HCT116 (cell line): ENCODE data around the gene A3GALT2. TPM values are rescaled to one million over a fixed set of nuclear protein-coding genes. Genes with fewer than 3 reads are reported as not detected.

Source experiments
- ATAC-seq: fragments of 200-7000 bp; cut with Tn5 transposase; 2 replicates; pipeline ENCODE4 v1.9.1; 2020; ENCODE audit warnings: mild to moderate bottlenecking, moderate library complexity
- BruUV-seq: library from RNA; stranded (reverse); fragments of 400-500 nt; replicated peaks from 2 replicates; lab custom pipeline; 2021; lab: Mats Ljungman, UMichigan
- CTCF ChIA-PET: fragments of 300-600 bp; sonication (Branson Sonifier 250); formaldehyde crosslinking; loops from one replicate; lab custom pipeline; 2021; ENCODE audit warnings: antibody characterized with exemption; lab: Charles Lee
- POLR2A ChIA-PET: fragments of 300-600, 350-600 bp; sonication (Branson Sonifier 250); formaldehyde crosslinking; loops from one replicate; lab custom pipeline; 2021; ENCODE audit warnings: antibody characterized with exemption; lab: Charles Lee
- RAD21 ChIA-PET, 2 experiments: fragments of 300-600 bp; sonication (Branson Sonifier 250); formaldehyde crosslinking; loops; one replicate each; lab custom pipeline; 2023; ENCODE audit warnings: low total read pairs in 2 of 2; ENCODE audit not compliant: uncharacterized antibody in 2 of 2, unreplicated experiment in 2 of 2, low non-redundant PET in 1 of 2; lab: Charles Lee
- DNase-seq: peaks from one replicate; pipeline ENCODE4 v3.0.0-alpha.2; 2010; ENCODE audit warnings: low read depth, low spot score
- H2AFZ ChIP-seq: fragments of 200-600 bp; shearing (Covaris generic), sonication (generic); 2 replicates; pipeline ENCODE4 v1.6.1; 2017; ENCODE audit warnings: low read depth, mixed run types, mixed read lengths, antibody characterized with exemption, low read length; ENCODE audit not compliant: poor library complexity, severe bottlenecking
- H3K27ac ChIP-seq: 2 replicates; pipeline ENCODE4 v1.5.1; 2012; ENCODE audit warnings: low read depth, low read length
- H3K27me3 ChIP-seq: fragments of 200-600 bp; sonication (generic); 2 replicates; pipeline ENCODE4 v1.6.1; 2016; ENCODE audit warnings: mixed run types, low read length, mixed read lengths; ENCODE audit not compliant: insufficient read depth
- H3K36me3 ChIP-seq, 2 experiments: fragments of 200-500 bp in 1 of 2; fragments of 200-600 bp in 1 of 2; sonication (Bioruptor generic) in 1 of 2; sonication (generic) in 1 of 2; 2 replicates each; pipeline versions ENCODE4 v1.5.1 to v1.6.1; 2014 to 2016; ENCODE audit warnings: low read length in 2 of 2, inconsistent platforms in 1 of 2, mixed read lengths in 1 of 2, mixed run types in 1 of 2; ENCODE audit not compliant: insufficient read depth in 2 of 2, control insufficient read depth in 1 of 2
- H3K4me1 ChIP-seq, 2 experiments: fragments of 200-600 bp in 1 of 2; sonication (generic) in 1 of 2; 2 replicates each; pipeline versions ENCODE4 v1.5.1 to v1.6.1; 2012 to 2017; ENCODE audit warnings: low read length in 2 of 2, inconsistent platforms in 1 of 2, mild to moderate bottlenecking in 1 of 2, mixed read lengths in 1 of 2, mixed run types in 1 of 2, moderate library complexity in 1 of 2; ENCODE audit not compliant: insufficient read depth in 2 of 2, control insufficient read depth in 1 of 2
- H3K4me2 ChIP-seq: fragments of 200-600 bp; sonication (generic); 2 replicates; pipeline ENCODE4 v1.6.1; 2017; ENCODE audit warnings: mixed run types, low read length, mixed read lengths
- H3K4me3 ChIP-seq, 2 experiments: fragments of 200-600 bp in 1 of 2; sonication (generic) in 1 of 2; replicated peaks in 1 of 2; 2 replicates each; pipeline ENCODE4 v1.5.1; 2011 to 2016; ENCODE audit warnings: low read length in 2 of 2, control low read depth in 1 of 2, low read depth in 1 of 2, mild to moderate bottlenecking in 1 of 2, mixed read lengths in 1 of 2, mixed run types in 1 of 2
- H3K79me2 ChIP-seq: fragments of 200-600 bp; sonication (generic); 2 replicates; pipeline ENCODE4 v1.6.1; 2017; ENCODE audit warnings: mild to moderate bottlenecking, mixed run types, low read length, moderate library complexity, mixed read lengths; ENCODE audit not compliant: insufficient read depth
- H3K9ac ChIP-seq: fragments of 200-600 bp; sonication (generic); 2 replicates; pipeline ENCODE4 v1.6.1; 2016; ENCODE audit warnings: low read length, mixed read lengths
- H3K9me2 ChIP-seq: fragments of 200-600 bp; sonication (generic), shearing (Covaris generic); 2 replicates; pipeline ENCODE4 v1.6.1; 2017; ENCODE audit warnings: mixed run types, mild to moderate bottlenecking, moderate library complexity; ENCODE audit not compliant: insufficient read depth
- H3K9me3 ChIP-seq, 2 experiments: fragments of 200-500 bp in 1 of 2; fragments of 200-600 bp in 1 of 2; sonication (Bioruptor generic) in 1 of 2; sonication (generic) in 1 of 2; 2 replicates each; pipeline ENCODE4 v1.6.1; 2014 to 2017; ENCODE audit warnings: low read length in 2 of 2, mixed read lengths in 2 of 2, inconsistent platforms in 1 of 2, low read depth in 1 of 2, mild to moderate bottlenecking in 1 of 2, mixed run types in 1 of 2, moderate library complexity in 1 of 2; ENCODE audit not compliant: control insufficient read depth in 1 of 2, insufficient read depth in 1 of 2
- H4K20me1 ChIP-seq: fragments of 200-600 bp; sonication (generic), shearing (Covaris generic); 2 replicates; pipeline ENCODE4 v1.6.1; 2017; ENCODE audit warnings: mixed run types, mild to moderate bottlenecking, moderate library complexity; ENCODE audit not compliant: insufficient read depth
- ATF3 ChIP-seq: IDR thresholded peaks from 2 replicates; pipeline ENCODE4 v1.6.1; 2012
- ELF1 ChIP-seq: IDR thresholded peaks from 2 replicates; pipeline ENCODE4 v1.6.1; 2012; ENCODE audit warnings: low read depth, borderline replicate concordance
- EZH2phosphoT487 ChIP-seq: fragments of 200-600 bp; IDR thresholded peaks from 2 replicates; pipeline ENCODE4 v1.6.1; 2018; ENCODE audit warnings: antibody characterized with exemption, borderline replicate concordance
- FOSL1 ChIP-seq: IDR thresholded peaks from 2 replicates; pipeline ENCODE4 v1.6.1; 2012; ENCODE audit warnings: low read depth
- JUND ChIP-seq: IDR thresholded peaks from 2 replicates; pipeline ENCODE4 v1.6.1; 2012
- MAX ChIP-seq: IDR thresholded peaks from 2 replicates; pipeline ENCODE4 v1.6.1; 2012
- POLR2A ChIP-seq: IDR thresholded peaks from 2 replicates; pipeline ENCODE4 v1.7.0; 2011; ENCODE audit warnings: borderline replicate concordance; ENCODE audit not compliant: insufficient read depth, insufficient read length; ENCODE audit errors: extremely low read depth
- POLR2AphosphoS5 ChIP-seq: IDR thresholded peaks from 2 replicates; pipeline ENCODE4 v1.6.1; 2011; ENCODE audit warnings: mild to moderate bottlenecking, low read depth, low read length, moderate library complexity
- RAD21 ChIP-seq: IDR thresholded peaks from 2 replicates; pipeline ENCODE4 v1.6.1; 2012; ENCODE audit warnings: low read depth, mild to moderate bottlenecking
- REST ChIP-seq: IDR thresholded peaks from 2 replicates; pipeline ENCODE4 v1.6.1; 2012; ENCODE audit warnings: low read depth
- SIN3A ChIP-seq: IDR thresholded peaks from 2 replicates; pipeline ENCODE4 v1.6.1; 2012; ENCODE audit warnings: low read depth
- SP1 ChIP-seq: IDR thresholded peaks from 2 replicates; pipeline ENCODE4 v1.6.1; 2012; ENCODE audit warnings: low read depth
- SRF ChIP-seq: IDR thresholded peaks from 2 replicates; pipeline ENCODE4 v1.6.1; 2012; ENCODE audit warnings: low read depth
- YY1 ChIP-seq: IDR thresholded peaks from 2 replicates; pipeline ENCODE4 v1.6.1; 2011; ENCODE audit warnings: low read length, low read depth, moderate library complexity, mild to moderate bottlenecking; ENCODE audit not compliant: insufficient replicate concordance; ENCODE audit errors: extremely low read depth
- ZBTB33 ChIP-seq: IDR thresholded peaks from 2 replicates; pipeline ENCODE4 v1.6.1; 2011; ENCODE audit warnings: mild to moderate bottlenecking, low read length, moderate library complexity; ENCODE audit not compliant: insufficient replicate concordance; ENCODE audit errors: extremely low read depth
- ZFX ChIP-seq: fragments of 450-650 bp; IDR thresholded peaks from 2 replicates; pipeline ENCODE4 v1.6.1; 2017
- intact Hi-C: fragments of 100-400 bp; cut with micrococcal nuclease; formaldehyde crosslinking; loops from 2 replicates; pipeline ENCODE4 v1.10.0; 2022
- total RNA-seq: library from RNA; stranded (reverse); gene quantifications from one replicate; pipeline ENCODE4 v1.2.1, GENCODE V29; 2021; ENCODE audit not compliant: unreplicated experiment

The A3GALT2 gene
- total RNA-seq, 1 experiment from 2014 or later: not detected

GRCh38 chr1:33275195-33275594 lies 45.7 kb downstream of the A3GALT2 start:
- Histone ChIP-seq H4K20me1 (no peaks in the 10 kb centered on the region), H3K27me3 (no peaks in the 10 kb centered on the region), H3K27ac (no peak overlapping the region)
- intact Hi-C loops: no loop called here
- RAD21 ChIA-PET: no interaction called here
- TF ChIP-seq ATF3 (no peak), POLR2A (no peak), MAX (no peak), ELF1 (no peak), YY1 (no peak)
- TF ChIP-seq, all 23 proteins: peak for 0
- DNase-seq (no peak), ATAC-seq (no peak)
- Histone ChIP-seq H3K9ac (no peak overlapping the region), H2AFZ (no peak overlapping the region), H3K79me2 (no peaks in the 10 kb centered on the region), H3K4me2 (no peak overlapping the region), H3K36me3 (no peaks in the 10 kb centered on the region), H3K4me1 (no peaks in the 10 kb centered on the region), H3K4me3 (no peak overlapping the region), H3K9me2 (no peaks in the 10 kb centered on the region), H3K9me3 (no peaks in the 10 kb centered on the region)
- no TSS peak for BruUV-seq
- POLR2A ChIA-PET: no interaction called here
- CTCF ChIA-PET: interaction anchor here (1.0 kb wide), 1 partner anchor 21 kb away, joined by 3 read pairs; no protein-coding TSS in a partner anchor

- intact Hi-C loops: no loop called here
- BruUV-seq: no TSS peak
- H3K36me3 ChIP-seq: no peaks in the 10 kb centered on the region
- no peaks in the 10 kb centered on the region for H4K20me1 ChIP-seq
- ChIA-PET POLR2A (no interaction called here), CTCF (interaction anchor here (1.0 kb wide), 1 partner anchor 22 kb away, joined by 3 read pairs; no protein-coding TSS in a partner anchor), RAD21 (no interaction called here)
- no peaks in the 10 kb centered on the region for H3K27me3 ChIP-seq
- no peak overlapping the region for H3K9ac ChIP-seq
- no peaks in the 10 kb centered on the region for H3K9me3 ChIP-seq
- H3K4me1 ChIP-seq: no peaks in the 10 kb centered on the region
- ATAC-seq (no peak), DNase-seq (no peak)
- no peak for TF ChIP-seq SP1
- TF ChIP-seq POLR2AphosphoS5: no peak
- no peak for TF ChIP-seq POLR2A
- no peak for TF ChIP-seq RAD21
- TF ChIP-seq JUND: no peak
- TF ChIP-seq FOSL1: no peak
- TF ChIP-seq ZFX: no peak
- TF ChIP-seq MAX: no peak
- TF ChIP-seq ZBTB33: no peak
- no peak for TF ChIP-seq SRF
- TF ChIP-seq REST: no peak
- no peak for TF ChIP-seq EZH2phosphoT487
- TF ChIP-seq SIN3A: no peak
- no peak overlapping the region for H2AFZ ChIP-seq
- no peaks in the 10 kb centered on the region for H3K9me2 ChIP-seq
- H3K79me2 ChIP-seq: no peaks in the 10 kb centered on the region
- no peak overlapping the region for H3K27ac ChIP-seq
- no peak overlapping the region for H3K4me2 ChIP-seq
- H3K4me3 ChIP-seq: no peak overlapping the region
Observed at GRCh38 chr1:33274446-33274845, 46.5 kb downstream of the A3GALT2 start.
